HG02938 (cell line): ENCODE data around the gene PLCH1.

ENCODE experiments used
- ATAC-seq: cut with Tn5 transposase; IDR thresholded peaks from one replicate; pipeline ENCODE4 v1.9.1; 2021; ENCODE audit warnings: mild to moderate bottlenecking, moderate library complexity; ENCODE audit not compliant: unreplicated experiment

Gene PLCH1

GRCh38 chr3:155496206-155496605 is 248.7 kb downstream of the PLCH1 start:
- ATAC-seq, result no peak

GRCh38 chr3:155495387-155495786 is 249.5 kb downstream of the PLCH1 start:
- peak; percentile 90 for ATAC-seq

GRCh38 chr3:155494332-155494731 is 250.5 kb downstream of the PLCH1 start:
- ATAC-seq, result peak; percentile 58

GRCh38 chr3:155492841-155493240 is 252.0 kb downstream of the PLCH1 start:
- ATAC-seq, result no peak

GRCh38 chr3:155491696-155492095 is 253.2 kb downstream of the PLCH1 start:
- ATAC-seq, result no peak

- ATAC-seq, result no peak
Measured at GRCh38 chr3:155488671-155489070, 256.2 kb downstream of the PLCH1 start.

GRCh38 chr3:155485897-155486296 is 259.0 kb downstream of the PLCH1 start:
- no peak for ATAC-seq

- no peak for ATAC-seq
Measured at GRCh38 chr3:155481591-155481990, 263.3 kb downstream of the PLCH1 start.

GRCh38 chr3:155481089-155481488 is 263.8 kb downstream of the PLCH1 start:
- no peak for ATAC-seq

GRCh38 chr3:155465664-155466063 is 279.2 kb downstream of the PLCH1 start:
- no peak for ATAC-seq

GRCh38 chr3:155462672-155463071 is 282.2 kb downstream of the PLCH1 start:
- ATAC-seq, result no peak

- no peak for ATAC-seq
Measured at GRCh38 chr3:155457591-155457990, 287.3 kb downstream of the PLCH1 start.

GRCh38 chr3:155455765-155456164 is 289.1 kb downstream of the PLCH1 start:
- no peak for ATAC-seq

GRCh38 chr3:155453512-155453911 is 291.4 kb downstream of the PLCH1 start:
- ATAC-seq, result no peak

GRCh38 chr3:155449613-155450267 is 295.1 kb downstream of the PLCH1 start:
- no peak for ATAC-seq

- no peak for ATAC-seq
Measured at GRCh38 chr3:155448531-155448930, 296.3 kb downstream of the PLCH1 start.

- no peak for ATAC-seq
Measured at GRCh38 chr3:155446366-155446765, 298.5 kb downstream of the PLCH1 start.

GRCh38 chr3:155444771-155445170 is 300.1 kb downstream of the PLCH1 start:
- ATAC-seq, result no peak

GRCh38 chr3:155443815-155444214 is 301.1 kb downstream of the PLCH1 start:
- ATAC-seq, result no peak

- no peak for ATAC-seq
Measured at GRCh38 chr3:155442072-155442471, 302.8 kb downstream of the PLCH1 start.

- ATAC-seq, result no peak
Measured at GRCh38 chr3:155441506-155441905, 303.4 kb downstream of the PLCH1 start.

GRCh38 chr3:155441026-155441425 is 303.8 kb downstream of the PLCH1 start:
- ATAC-seq, result no peak

- no peak for ATAC-seq
Measured at GRCh38 chr3:155435821-155436220, 309.1 kb downstream of the PLCH1 start.
